Thyroid gland (tissue), 4 donors: Measurements from ENCODE around the gene FKBP11.

ENCODE experiments used
- POLR2A ChIP-seq, 2 donors: fragments of 450-650 bp; IDR thresholded peaks; one replicate each; pipeline ENCODE4 v1.6.1; 2017; ENCODE audit warnings: antibody characterized with exemption in 2 of 2, mild to moderate bottlenecking in 2 of 2, moderate library complexity in 1 of 2
- TF ChIP-seq, protein P1 (sequence below), 6 experiments: fragments of 200-600 bp in 3 of 6; fragments of 450-650 bp in 3 of 6; sonication (generic) in 3 of 6; IDR thresholded peaks; one replicate each; pipeline ENCODE4 v1.5.1; 2016 to 2019; ENCODE audit warnings: antibody characterized with exemption in 6 of 6, mild to moderate bottlenecking in 2 of 6, inconsistent platforms in 1 of 6, moderate library complexity in 1 of 6

DNA sequence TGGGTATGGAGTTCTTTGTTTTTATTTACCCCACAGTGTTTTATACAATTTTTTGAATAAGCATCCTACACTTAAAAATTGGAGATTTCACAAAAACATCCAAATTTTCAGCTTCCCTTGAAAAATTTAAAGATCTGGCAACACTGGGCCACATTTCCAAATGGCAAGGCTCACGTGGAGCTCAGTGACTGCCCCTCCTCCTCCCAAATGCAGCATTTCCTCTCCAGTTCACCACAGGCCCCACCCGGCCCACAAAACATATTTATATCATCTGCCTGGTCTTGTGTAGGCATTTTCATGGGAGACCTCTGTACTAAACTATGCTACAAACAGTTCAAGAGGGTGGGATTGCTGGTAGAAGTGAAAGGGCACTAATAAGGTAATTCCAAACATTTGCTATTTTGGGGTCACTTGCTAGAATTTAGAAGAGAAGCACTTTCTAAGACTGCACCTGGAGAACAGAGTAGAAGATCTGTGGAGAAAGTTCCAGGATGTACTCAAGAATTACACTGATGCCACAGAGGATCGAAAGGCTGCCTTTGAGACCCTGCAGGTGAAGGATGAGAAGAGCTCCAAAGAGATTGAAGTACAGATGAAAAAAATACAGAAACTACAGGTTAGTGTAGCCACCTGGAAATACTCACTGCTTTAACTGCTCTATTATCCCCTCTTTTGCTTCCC lies 7.3 kb downstream of the FKBP11 start:
- TF ChIP-seq, protein P1, sequence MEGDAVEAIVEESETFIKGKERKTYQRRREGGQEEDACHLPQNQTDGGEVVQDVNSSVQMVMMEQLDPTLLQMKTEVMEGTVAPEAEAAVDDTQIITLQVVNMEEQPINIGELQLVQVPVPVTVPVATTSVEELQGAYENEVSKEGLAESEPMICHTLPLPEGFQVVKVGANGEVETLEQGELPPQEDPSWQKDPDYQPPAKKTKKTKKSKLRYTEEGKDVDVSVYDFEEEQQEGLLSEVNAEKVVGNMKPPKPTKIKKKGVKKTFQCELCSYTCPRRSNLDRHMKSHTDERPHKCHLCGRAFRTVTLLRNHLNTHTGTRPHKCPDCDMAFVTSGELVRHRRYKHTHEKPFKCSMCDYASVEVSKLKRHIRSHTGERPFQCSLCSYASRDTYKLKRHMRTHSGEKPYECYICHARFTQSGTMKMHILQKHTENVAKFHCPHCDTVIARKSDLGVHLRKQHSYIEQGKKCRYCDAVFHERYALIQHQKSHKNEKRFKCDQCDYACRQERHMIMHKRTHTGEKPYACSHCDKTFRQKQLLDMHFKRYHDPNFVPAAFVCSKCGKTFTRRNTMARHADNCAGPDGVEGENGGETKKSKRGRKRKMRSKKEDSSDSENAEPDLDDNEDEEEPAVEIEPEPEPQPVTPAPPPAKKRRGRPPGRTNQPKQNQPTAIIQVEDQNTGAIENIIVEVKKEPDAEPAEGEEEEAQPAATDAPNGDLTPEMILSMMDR (IDR thresholded peaks at IDR 0.05), result no peak
- TF ChIP-seq POLR2A (IDR thresholded peaks at IDR 0.05), result no peak
